ENCODE measurements around the gene MYLK.

GRCh38 chr3:123837858-123838257 lies 46.3 kb downstream of the MYLK start:
- TF ChIP-seq, protein P1, sequence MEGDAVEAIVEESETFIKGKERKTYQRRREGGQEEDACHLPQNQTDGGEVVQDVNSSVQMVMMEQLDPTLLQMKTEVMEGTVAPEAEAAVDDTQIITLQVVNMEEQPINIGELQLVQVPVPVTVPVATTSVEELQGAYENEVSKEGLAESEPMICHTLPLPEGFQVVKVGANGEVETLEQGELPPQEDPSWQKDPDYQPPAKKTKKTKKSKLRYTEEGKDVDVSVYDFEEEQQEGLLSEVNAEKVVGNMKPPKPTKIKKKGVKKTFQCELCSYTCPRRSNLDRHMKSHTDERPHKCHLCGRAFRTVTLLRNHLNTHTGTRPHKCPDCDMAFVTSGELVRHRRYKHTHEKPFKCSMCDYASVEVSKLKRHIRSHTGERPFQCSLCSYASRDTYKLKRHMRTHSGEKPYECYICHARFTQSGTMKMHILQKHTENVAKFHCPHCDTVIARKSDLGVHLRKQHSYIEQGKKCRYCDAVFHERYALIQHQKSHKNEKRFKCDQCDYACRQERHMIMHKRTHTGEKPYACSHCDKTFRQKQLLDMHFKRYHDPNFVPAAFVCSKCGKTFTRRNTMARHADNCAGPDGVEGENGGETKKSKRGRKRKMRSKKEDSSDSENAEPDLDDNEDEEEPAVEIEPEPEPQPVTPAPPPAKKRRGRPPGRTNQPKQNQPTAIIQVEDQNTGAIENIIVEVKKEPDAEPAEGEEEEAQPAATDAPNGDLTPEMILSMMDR (IDR thresholded peaks at IDR 0.05), result no peak
- TF ChIP-seq EP300 (IDR thresholded peaks at IDR 0.05) (no peak), POLR2A (IDR thresholded peaks at IDR 0.05) (no peak)

All from stomach (tissue), 4 donors.